ENCODE data around the gene THEM5. TPM values are rescaled to one million over a fixed set of nuclear protein-coding genes. Genes with fewer than 3 reads are reported as not detected.

THEM5 gene
- total RNA-seq, 6 experiments from 2014 or later = not detected

DNA sequence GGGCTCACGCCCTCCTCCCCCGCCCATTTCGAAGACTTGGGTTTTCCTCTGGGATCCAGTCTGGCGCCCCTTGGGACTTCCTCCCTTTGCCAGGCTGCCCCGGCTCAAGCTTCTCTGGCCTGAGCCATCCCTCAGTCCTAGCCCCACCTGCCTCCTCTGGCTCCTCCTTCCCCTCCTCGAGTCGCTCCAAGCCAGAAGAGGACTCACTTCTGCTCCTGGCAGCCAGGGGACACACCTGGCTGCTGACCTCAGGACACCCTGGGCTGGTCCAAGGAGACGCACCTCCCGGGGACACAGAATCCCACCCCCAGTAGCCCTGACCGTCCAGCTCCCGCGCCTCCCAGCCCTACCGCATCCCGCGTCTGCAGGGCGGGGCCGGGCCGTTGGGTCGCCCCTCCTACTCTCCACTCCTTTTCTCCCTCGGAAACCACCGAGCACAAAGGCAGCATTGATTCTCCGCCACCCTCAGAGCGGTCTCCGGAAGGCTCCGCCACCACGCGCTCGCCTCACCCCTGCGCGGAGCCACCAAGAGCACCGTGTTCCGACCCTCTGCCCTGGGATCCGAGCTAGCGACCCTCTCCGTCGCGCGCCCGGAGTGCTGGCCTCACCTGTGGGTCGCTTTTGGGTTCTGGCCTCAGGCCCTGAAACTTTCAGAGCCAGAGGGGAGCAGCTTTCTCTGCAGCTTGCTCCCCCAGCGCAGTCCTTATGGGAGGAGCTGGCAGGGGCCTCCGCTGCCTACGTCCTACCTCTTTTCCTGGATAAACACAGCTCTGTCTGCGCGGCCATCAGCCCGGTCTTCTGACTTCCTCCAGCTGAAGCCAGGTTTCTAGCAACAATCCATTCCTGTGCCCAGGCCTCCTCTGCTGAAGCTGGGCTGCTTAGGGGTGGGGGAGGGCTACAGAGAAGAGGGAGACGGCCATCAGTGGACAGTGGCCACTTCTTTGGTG lies 13.8 kb downstream of the THEM5 start, which contains the start of gene C2CD4D:
Gene C2CD4D, minus strand, starts transcription at position 364 of the 947 bp plus-strand sequence. CDS start 831 bp downstream, outside the sequence.
- H3K4me3 ChIP-seq = peak within 1 kb of the TSS; percentile 42 to 57 (median 48)
- intact Hi-C loops (cut with DNase I) = loop anchor here in 1 of 2 donors (10.0 kb wide), 1 partner anchor 255 kb away; no protein-coding TSS in a partner anchor
- no peaks in the 10 kb centered on the region for H3K9me3 ChIP-seq
- H3K27ac ChIP-seq = no peak within 1 kb of the TSS
- H3K4me1 ChIP-seq = peaks cover 0 to 39% (median 11%) of the 10 kb centered on the region in 4 donors
- no peaks in the 10 kb centered on the region for H3K36me3 ChIP-seq
- H3K27me3 ChIP-seq = no peaks in the 10 kb centered on the region
- DNase-seq (no peak), ATAC-seq (peak; percentile 8 to 36 (median 26))
- peak; percentile 27 for TF ChIP-seq POLR2A (IDR thresholded peaks at IDR 0.05)
- TF ChIP-seq, protein P1, sequence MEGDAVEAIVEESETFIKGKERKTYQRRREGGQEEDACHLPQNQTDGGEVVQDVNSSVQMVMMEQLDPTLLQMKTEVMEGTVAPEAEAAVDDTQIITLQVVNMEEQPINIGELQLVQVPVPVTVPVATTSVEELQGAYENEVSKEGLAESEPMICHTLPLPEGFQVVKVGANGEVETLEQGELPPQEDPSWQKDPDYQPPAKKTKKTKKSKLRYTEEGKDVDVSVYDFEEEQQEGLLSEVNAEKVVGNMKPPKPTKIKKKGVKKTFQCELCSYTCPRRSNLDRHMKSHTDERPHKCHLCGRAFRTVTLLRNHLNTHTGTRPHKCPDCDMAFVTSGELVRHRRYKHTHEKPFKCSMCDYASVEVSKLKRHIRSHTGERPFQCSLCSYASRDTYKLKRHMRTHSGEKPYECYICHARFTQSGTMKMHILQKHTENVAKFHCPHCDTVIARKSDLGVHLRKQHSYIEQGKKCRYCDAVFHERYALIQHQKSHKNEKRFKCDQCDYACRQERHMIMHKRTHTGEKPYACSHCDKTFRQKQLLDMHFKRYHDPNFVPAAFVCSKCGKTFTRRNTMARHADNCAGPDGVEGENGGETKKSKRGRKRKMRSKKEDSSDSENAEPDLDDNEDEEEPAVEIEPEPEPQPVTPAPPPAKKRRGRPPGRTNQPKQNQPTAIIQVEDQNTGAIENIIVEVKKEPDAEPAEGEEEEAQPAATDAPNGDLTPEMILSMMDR (IDR thresholded peaks at IDR 0.05) = no peak
- 34% methylated on average over 19 of the region's 47 CpGs for WGBS (ENCODE audit: insufficient coverage, low coverage, low lambda C conversion rate, missing lambda C conversion rate)

DNA sequence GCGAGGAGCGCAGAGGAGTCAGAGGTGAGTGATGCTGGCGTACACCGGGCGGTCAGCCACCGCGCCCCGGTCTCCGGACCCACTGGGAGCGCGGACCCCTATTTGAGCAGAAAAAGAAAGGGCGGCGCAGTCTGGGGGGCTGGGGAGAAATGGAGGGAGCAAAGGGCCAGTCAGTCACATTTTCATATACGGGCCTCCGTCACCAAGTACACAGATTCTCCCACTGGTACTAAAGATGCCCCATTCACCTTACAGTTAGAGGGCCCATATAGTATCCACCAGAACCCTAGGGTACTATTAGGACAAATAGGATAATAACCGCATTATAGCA lies 14.5 kb downstream of the THEM5 start:
- H3K4me3 ChIP-seq = peak overlapping the region; percentile 42 to 57 (median 48)
- no peaks in the 10 kb centered on the region for H3K9me3 ChIP-seq
- DNase-seq (no peak), ATAC-seq (no peak)
- no peak for TF ChIP-seq POLR2A (IDR thresholded peaks at IDR 0.05)
- TF ChIP-seq, protein P1 (IDR thresholded peaks at IDR 0.05) = no peak
- H3K27me3 ChIP-seq = no peaks in the 10 kb centered on the region
- no peak overlapping the region for H3K27ac ChIP-seq
- intact Hi-C loops (cut with DNase I) = no loop called here
- H3K4me1 ChIP-seq = peaks cover 0 to 45% (median 14%) of the 10 kb centered on the region in 4 donors
- no peaks in the 10 kb centered on the region for H3K36me3 ChIP-seq
- 30% methylated on average over 2 of the region's 16 CpGs for WGBS (ENCODE audit: insufficient coverage, low coverage, low lambda C conversion rate, missing lambda C conversion rate)

DNA sequence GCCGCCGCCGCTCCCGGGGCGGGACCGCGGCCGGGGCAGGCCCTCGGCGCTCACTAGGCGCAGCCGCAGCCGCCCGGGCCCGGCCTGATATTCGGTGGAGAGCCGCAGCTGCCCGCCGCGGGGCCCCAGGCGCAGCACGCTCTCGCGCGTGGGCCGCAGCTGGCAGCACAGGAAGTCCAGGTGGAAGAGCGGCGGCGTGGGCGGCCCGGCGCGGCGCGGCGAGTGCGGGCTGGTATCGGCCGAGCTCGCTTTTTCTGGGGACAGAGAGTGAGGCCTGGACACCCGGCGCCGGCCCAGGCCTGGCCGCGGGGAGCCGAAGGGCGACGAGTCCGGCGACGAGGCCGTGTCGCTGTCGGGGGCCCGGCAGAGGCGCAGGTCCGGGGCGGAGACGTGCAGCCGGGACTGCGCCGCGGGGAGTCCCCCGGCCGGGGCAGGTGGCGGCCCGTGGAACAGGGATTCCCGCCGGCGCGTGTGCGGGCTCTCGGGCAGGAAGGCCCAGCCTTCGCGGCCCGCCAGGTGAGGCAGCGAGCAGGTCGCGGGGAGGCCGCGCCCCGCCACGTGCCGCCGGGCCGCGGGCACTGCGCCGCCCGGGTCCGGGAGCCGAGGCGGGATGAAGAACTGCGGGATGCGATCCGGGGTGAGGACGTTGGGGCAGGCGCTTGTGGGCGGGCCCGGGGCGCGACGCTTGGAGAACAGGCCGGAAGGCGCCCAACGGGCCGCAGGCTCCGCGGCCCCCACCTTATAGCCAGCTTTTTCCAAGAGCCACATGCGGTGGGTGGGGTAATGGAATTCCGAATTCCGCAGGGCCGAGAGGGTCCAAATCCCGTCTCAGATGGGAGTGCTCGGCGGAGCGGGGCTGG lies 15.1 kb downstream of the THEM5 start:
- WGBS (ENCODE audit: insufficient coverage, low coverage, low lambda C conversion rate, missing lambda C conversion rate) = no CpG with 5 or more reads among the region's 117 CpGs
- no peaks in the 10 kb centered on the region for H3K9me3 ChIP-seq
- TF ChIP-seq, protein P1 (IDR thresholded peaks at IDR 0.05) = no peak
- peak; percentile 29 for TF ChIP-seq POLR2A (IDR thresholded peaks at IDR 0.05)
- H3K27me3 ChIP-seq = no peaks in the 10 kb centered on the region
- no peak overlapping the region for H3K27ac ChIP-seq
- DNase-seq (peak in 1 of 3 donors; percentile 48), ATAC-seq (peak; percentile 10 to 39 (median 25))
- intact Hi-C loops (cut with DNase I) = no loop called here
- peaks cover 0 to 51% (median 17%) of the 10 kb centered on the region in 4 donors for H3K4me1 ChIP-seq
- no peaks in the 10 kb centered on the region for H3K36me3 ChIP-seq
- H3K4me3 ChIP-seq = peak overlapping the region; percentile 42 to 57 (median 48)

DNA sequence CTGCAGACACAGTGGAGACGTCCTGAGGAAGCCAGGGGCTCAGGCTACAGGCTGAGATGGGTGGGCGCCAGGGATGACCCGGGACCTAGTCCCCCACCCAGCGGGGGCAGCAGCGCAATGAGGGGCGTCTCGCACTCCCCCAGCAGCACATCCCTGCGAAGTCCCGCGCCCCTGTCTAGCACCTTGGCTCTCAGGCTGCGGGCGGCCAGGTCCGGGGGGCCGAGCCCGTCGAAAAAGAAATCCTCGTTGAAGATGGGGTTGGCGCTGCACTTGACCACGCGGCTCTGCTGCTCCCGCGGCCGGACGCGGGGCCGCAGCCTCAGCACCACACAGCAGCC lies 15.7 kb downstream of the THEM5 start:
- no peak for ATAC-seq
- H3K27me3 ChIP-seq = no peaks in the 10 kb centered on the region
- peak overlapping the region; percentile 42 to 57 (median 48) for H3K4me3 ChIP-seq
- 18% methylated on average over 4 of the region's 26 CpGs for WGBS (ENCODE audit: insufficient coverage, low coverage, low lambda C conversion rate, missing lambda C conversion rate)
- TF ChIP-seq, protein P1 (IDR thresholded peaks at IDR 0.05) = no peak
- TF ChIP-seq POLR2A (IDR thresholded peaks at IDR 0.05) = no peak
- no peaks in the 10 kb centered on the region for H3K9me3 ChIP-seq
- peaks cover 0 to 57% (median 19%) of the 10 kb centered on the region in 4 donors for H3K4me1 ChIP-seq
- H3K27ac ChIP-seq = no peak overlapping the region
- no peaks in the 10 kb centered on the region for H3K36me3 ChIP-seq
- intact Hi-C loops (cut with DNase I) = no loop called here
- no peak for DNase-seq

All from right lobe of liver (tissue), 6 donors.